Kidney (tissue), 14 donors: Measurements from ENCODE around the gene PRR4. TPM values are rescaled to one million over a fixed set of nuclear protein-coding genes. Genes with fewer than 3 reads are reported as not detected.

Experiments
- DNase-seq, 5 donors: peaks; one replicate each; pipeline ENCODE4 v3.0.0-alpha.2; 2013 to 2020
- FAIRE-seq: peaks from 2 replicates; lab custom pipeline; 2012; peaks lifted over from hg19 to GRCh38; lab: Jason Lieb, UNC
- H3K27ac ChIP-seq, 2 donors: one replicate each; pipeline ENCODE4 v1.7.0; 2013; ENCODE audit warnings: low read depth in 2 of 2, low read length in 2 of 2, inconsistent platforms in 1 of 2
- H3K27me3 ChIP-seq: one replicate; pipeline ENCODE4 v1.7.1; 2013; ENCODE audit warnings: low read length, inconsistent platforms; ENCODE audit not compliant: control insufficient read depth, insufficient read depth
- H3K36me3 ChIP-seq, 3 donors: one replicate each; pipeline versions ENCODE4 v1.7.0 to v1.7.1; 2013; ENCODE audit warnings: low read length in 3 of 3, control low read depth in 1 of 3, inconsistent platforms in 1 of 3; ENCODE audit not compliant: insufficient read depth in 3 of 3, control insufficient read depth in 2 of 3
- H3K4me1 ChIP-seq, 3 donors: one replicate each; pipeline versions ENCODE4 v1.7.0 to v1.7.1; 2013; ENCODE audit warnings: low read length in 3 of 3, inconsistent platforms in 1 of 3, low read depth in 1 of 3; ENCODE audit not compliant: control insufficient read depth in 2 of 3, insufficient read depth in 2 of 3
- H3K4me3 ChIP-seq, 3 donors: one replicate each; pipeline versions ENCODE4 v1.7.0 to v1.8.1; 2013; ENCODE audit warnings: low read length in 3 of 3, control low read depth in 1 of 3, inconsistent platforms in 1 of 3
- H3K9ac ChIP-seq, 3 donors: one replicate each; pipeline versions ENCODE4 v1.7.0 to v1.7.1; 2013; ENCODE audit warnings: low read length in 3 of 3, control low read depth in 1 of 3, inconsistent platforms in 1 of 3
- H3K9me3 ChIP-seq, 3 donors: one replicate each; pipeline versions ENCODE4 v1.7.0 to v1.7.1; 2013; ENCODE audit warnings: low read length in 3 of 3, control low read depth in 1 of 3, inconsistent platforms in 1 of 3; ENCODE audit not compliant: control insufficient read depth in 2 of 3, insufficient read depth in 1 of 3
- CTCF ChIP-seq: IDR thresholded peaks from 3 replicates; pipeline ENCODE4 v1.5.1; 2012; ENCODE audit warnings: mild to moderate bottlenecking, moderate library complexity, borderline replicate concordance; ENCODE audit not compliant: insufficient read depth; ENCODE audit errors: extremely low read depth
- intact Hi-C: fragments of 100-400 bp; cut with DNase I; formaldehyde crosslinking; loops from one replicate; pipeline ENCODE4 v1.11.1; 2022
- polyA plus RNA-seq: library from polyadenylated mRNA; stranded (reverse); fragments of 350-450 nt; fragmentation: Illumina TruSeq; extraction: RNeasy Lipid Tissue Mini Kit (QIAGEN cat#74804); gene quantifications from one replicate; pipeline ENCODE4 v1.2.3, GENCODE V29; 2014; ENCODE audit warnings: low read depth, low replicate concordance; ENCODE audit not compliant: insufficient read depth
- total RNA-seq: library from RNA; stranded (reverse); fragmentation: NEBNext Ultra II Directional; extraction: Animal tissue kit (Norgen Biotek cat#: 25700); gene quantifications from one replicate; pipeline ENCODE4 v1.2.1, GENCODE V29; 2021
- donor health status: control.
- donor health status: control.
- donor health status: control.
- donor health status: control.
- donor health status: control.
- donor health status: DM: yes; HTN: yes; CAD: no.
- donor health status: Normal renal cell carcinoma (clear cell type).

The PRR4 gene
- total and polyA plus RNA-seq, 2 donors from 2014 or later: 1.8 to 3.2 TPM

- peak in 2 of 5 donors; percentile 1 to 7 for DNase-seq
- H3K4me1 ChIP-seq: no peaks in the 10 kb centered on the region
- H3K9me3 ChIP-seq: no peaks in the 10 kb centered on the region
- H3K36me3 ChIP-seq: no peaks in the 10 kb centered on the region
- TF ChIP-seq CTCF: peak; percentile 45
- FAIRE-seq: peak; percentile 58
- no peak overlapping the region for H3K9ac ChIP-seq
- intact Hi-C loops: no loop called here
- no peaks in the 10 kb centered on the region for H3K27me3 ChIP-seq
- H3K27ac ChIP-seq: no peak overlapping the region
- H3K4me3 ChIP-seq: no peak overlapping the region
Observed at GRCh38 chr12:10867381-10867780, 18.1 kb upstream of the PRR4 start.

- intact Hi-C loops: no loop called here
- Histone ChIP-seq H3K9ac (no peak overlapping the region), H3K4me3 (no peak overlapping the region), H3K27me3 (no peaks in the 10 kb centered on the region), H3K27ac (no peak overlapping the region), H3K36me3 (peaks cover 0 to 2% (median 0%) of the 10 kb centered on the region in 3 donors), H3K9me3 (no peaks in the 10 kb centered on the region), H3K4me1 (no peaks in the 10 kb centered on the region)
- no peak for FAIRE-seq
- no peak for TF ChIP-seq CTCF
- DNase-seq: no peak
Observed at GRCh38 chr12:10863512-10864218, 14.4 kb upstream of the PRR4 start.

- Histone ChIP-seq H3K9me3 (no peaks in the 10 kb centered on the region), H3K9ac (no peak overlapping the region), H3K4me1 (no peaks in the 10 kb centered on the region), H3K27me3 (no peaks in the 10 kb centered on the region), H3K4me3 (no peak overlapping the region), H3K36me3 (peaks cover 0 to 2% (median 0%) of the 10 kb centered on the region in 3 donors), H3K27ac (no peak overlapping the region)
- FAIRE-seq (no peak), DNase-seq (no peak)
- intact Hi-C loops: no loop called here
- no peak for TF ChIP-seq CTCF
Observed at GRCh38 chr12:10861366-10861765, 12.1 kb upstream of the PRR4 start.
